SJSA1 (cell line): ENCODE data around the gene LRRN2. TPM values are rescaled to one million over a fixed set of nuclear protein-coding genes. Genes with fewer than 3 reads are reported as not detected.
"Not testable (repeated sequence)": the region's sequence is repeated elsewhere in the genome, so short reads cannot be mapped to it uniquely, and the experiment has no call there.

Experiments
- DNase-seq, 2 experiments: peaks; one replicate each; pipeline ENCODE4 v3.0.0-alpha.2; 2015 to 2020; ENCODE audit warnings: low spot score in 2 of 2, low read depth in 1 of 2
- H3K27ac ChIP-seq: fragments of 250-450 bp; sonication (Bioruptor Pico); 2 replicates; pipeline ENCODE4 v1.5.1; 2020; ENCODE audit warnings: mild to moderate bottlenecking, moderate library complexity
- H3K27me3 ChIP-seq: fragments of 250-450 bp; sonication (Bioruptor Pico); replicated peaks from 2 replicates; pipeline ENCODE4 v1.5.1; 2020; ENCODE audit warnings: mild to moderate bottlenecking, moderate library complexity
- H3K36me3 ChIP-seq: fragments of 250-450 bp; sonication (Bioruptor Pico); 2 replicates; pipeline ENCODE4 v1.5.1; 2020; ENCODE audit warnings: mild to moderate bottlenecking
- H3K4me1 ChIP-seq: fragments of 250-450 bp; sonication (Bioruptor Pico); replicated peaks from 2 replicates; pipeline ENCODE4 v1.6.1; 2021; ENCODE audit warnings: mild to moderate bottlenecking
- H3K4me3 ChIP-seq: fragments of 250-450 bp; sonication (Bioruptor Pico); 2 replicates; pipeline ENCODE4 v1.5.1; 2020; ENCODE audit warnings: mild to moderate bottlenecking
- H3K9me3 ChIP-seq: fragments of 250-450 bp; sonication (Bioruptor Pico); replicated peaks from 2 replicates; pipeline ENCODE4 v1.5.1; 2020; ENCODE audit warnings: mild to moderate bottlenecking
- total RNA-seq: library from RNA; depleted of rRNA; stranded (reverse); fragments of >200 nt; shearing (Covaris generic); gene quantifications from 2 replicates; pipeline ENCODE4 v1.2.3, GENCODE V29; 2014

Gene LRRN2
- total RNA-seq, 1 experiment from 2014 or later = not detected

DNA sequence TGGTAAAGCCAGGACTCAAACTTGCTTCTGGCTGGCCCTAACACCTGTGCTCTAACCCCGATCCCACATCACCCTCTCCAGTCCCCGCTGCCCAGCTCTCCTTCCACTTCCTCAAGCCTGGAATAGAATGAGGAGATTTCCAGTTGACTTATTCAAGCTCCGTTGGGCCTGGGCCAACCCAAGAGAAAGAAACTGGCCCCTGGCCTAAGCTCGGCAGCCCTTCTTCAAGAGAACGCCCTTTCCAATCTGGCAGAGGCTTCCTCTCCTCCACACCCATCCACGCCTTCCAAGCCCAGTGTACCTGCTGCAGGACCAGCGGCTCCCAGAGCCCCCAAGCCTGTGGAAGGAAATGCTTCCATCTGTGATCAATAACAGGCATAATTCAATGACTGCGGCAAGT, 51.9 kb downstream of the LRRN2 start:
- Histone ChIP-seq H3K27ac (no peak overlapping the region), H3K4me3 (no peak overlapping the region), H3K4me1 (no peaks in the 10 kb centered on the region), H3K9me3 (no peaks in the 10 kb centered on the region), H3K27me3 (peaks cover 25% of the 10 kb centered on the region), H3K36me3 (no peaks in the 10 kb centered on the region)
- no peak for DNase-seq

DNA sequence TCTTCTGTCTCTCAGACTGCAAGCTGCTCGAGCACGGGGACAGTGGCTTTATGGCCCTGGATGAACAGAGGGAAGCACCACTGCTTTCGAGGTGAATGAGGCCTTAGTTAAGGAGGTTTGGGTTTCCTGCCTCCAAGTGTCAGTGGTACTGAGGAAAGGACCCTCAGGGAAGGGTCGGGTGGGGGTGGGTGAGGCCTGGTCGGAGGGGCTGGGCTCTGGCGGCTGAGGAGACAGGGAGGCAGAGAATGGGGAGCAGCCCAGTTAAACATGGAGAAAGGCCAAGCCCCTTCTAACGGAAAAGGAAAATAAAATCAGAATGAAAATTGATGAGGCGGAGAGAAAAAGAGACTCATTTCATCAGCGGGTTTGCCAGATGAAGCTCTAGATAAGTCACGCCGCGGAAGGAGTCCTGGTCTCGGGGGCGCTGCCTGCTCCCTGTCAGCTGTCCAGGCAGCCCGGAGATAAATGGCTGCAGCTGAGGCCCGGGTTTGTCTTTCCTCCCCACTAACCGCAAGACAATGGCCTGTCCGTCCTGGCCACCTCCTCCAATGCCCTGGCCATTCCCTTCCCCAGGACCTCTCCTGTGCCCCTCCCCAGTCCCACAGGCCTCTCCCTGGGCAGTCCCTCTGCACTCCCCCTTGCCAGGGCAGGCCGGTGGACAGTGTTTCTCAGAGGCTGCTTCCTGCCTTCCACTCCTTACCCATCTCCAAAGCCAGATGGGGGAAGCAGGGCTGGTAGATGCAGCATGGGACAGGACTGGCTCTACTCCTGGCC, 55.2 kb downstream of the LRRN2 start:
- H3K36me3 ChIP-seq = no peaks in the 10 kb centered on the region
- peaks cover 21% of the 10 kb centered on the region for H3K27me3 ChIP-seq
- no peak overlapping the region for H3K27ac ChIP-seq
- DNase-seq = no peak
- no peaks in the 10 kb centered on the region for H3K4me1 ChIP-seq
- H3K4me3 ChIP-seq = no peak overlapping the region
- H3K9me3 ChIP-seq = no peaks in the 10 kb centered on the region

DNA sequence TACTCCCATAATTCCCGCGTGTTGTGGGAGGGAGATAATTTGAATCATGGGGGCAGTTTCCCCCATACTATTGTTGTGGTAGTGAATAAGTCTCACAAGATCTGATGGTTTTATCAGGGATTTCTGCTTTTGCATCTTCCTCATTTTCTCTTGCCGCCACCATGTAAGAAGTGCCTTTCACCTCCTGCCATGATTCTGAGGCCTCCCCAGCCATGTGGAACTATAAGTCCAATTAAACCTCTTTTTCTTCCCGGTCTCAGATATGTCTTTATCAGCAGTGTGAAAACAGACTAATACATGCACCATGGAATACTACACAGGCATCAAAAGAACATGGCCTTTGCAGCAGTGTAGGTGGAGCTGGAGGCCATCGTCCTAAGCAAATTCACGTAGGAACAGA, 56.1 kb downstream of the LRRN2 start:
- not testable (repeated sequence) for DNase-seq, H3K4me3 ChIP-seq, H3K27ac ChIP-seq, H3K9me3 ChIP-seq, H3K4me1 ChIP-seq, H3K36me3 ChIP-seq
- peaks cover 21% of the 10 kb centered on the region for H3K27me3 ChIP-seq

DNA sequence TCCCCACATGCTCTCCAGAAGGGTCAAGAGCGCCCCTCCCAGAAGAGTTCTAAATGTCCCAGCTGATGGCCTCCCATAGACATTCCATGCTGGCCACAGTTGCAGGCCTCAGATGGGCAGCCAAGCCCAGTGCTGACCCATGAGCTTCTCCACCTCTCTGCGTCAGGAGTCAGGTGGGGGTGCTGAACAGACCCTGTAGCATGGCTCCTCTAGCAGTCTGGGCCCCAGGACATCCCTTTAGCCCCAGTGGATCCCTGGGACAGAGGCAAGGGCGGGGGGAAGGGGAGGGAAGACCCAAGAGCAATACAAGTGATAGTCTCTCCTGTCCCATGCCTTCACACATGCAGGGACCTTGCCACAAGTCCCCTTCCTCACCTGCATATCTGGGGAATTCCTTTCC, 56.7 kb downstream of the LRRN2 start:
- peaks cover 25% of the 10 kb centered on the region for H3K27me3 ChIP-seq
- H3K27ac ChIP-seq = no peak overlapping the region
- H3K36me3 ChIP-seq = no peaks in the 10 kb centered on the region
- no peaks in the 10 kb centered on the region for H3K9me3 ChIP-seq
- no peak overlapping the region for H3K4me3 ChIP-seq
- H3K4me1 ChIP-seq = no peaks in the 10 kb centered on the region
- DNase-seq = no peak

DNA sequence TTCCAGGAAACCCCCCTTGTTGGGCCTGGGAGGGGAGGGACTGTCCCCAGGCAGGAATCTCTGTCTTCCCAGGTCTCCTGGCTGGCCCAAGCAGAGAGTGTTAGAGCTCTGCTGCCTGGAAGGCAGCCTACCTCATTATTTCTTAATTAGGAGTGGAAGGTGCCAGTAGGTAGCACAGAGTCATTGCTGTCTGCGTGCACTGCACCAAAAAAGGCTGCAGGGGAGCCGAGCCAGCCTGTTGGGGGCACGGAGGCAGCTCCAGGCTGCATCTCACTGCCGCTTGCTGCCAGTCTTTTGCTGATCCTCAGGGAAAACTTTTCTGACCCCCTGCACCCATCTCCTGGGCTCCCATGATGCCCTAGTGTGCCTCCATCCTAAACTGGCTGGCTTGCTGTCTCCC, 58.1 kb downstream of the LRRN2 start:
- Histone ChIP-seq H3K27me3 (peaks cover 28% of the 10 kb centered on the region), H3K27ac (no peak overlapping the region), H3K9me3 (no peaks in the 10 kb centered on the region), H3K4me1 (no peaks in the 10 kb centered on the region), H3K4me3 (no peak overlapping the region), H3K36me3 (no peaks in the 10 kb centered on the region)
- no peak for DNase-seq

DNA sequence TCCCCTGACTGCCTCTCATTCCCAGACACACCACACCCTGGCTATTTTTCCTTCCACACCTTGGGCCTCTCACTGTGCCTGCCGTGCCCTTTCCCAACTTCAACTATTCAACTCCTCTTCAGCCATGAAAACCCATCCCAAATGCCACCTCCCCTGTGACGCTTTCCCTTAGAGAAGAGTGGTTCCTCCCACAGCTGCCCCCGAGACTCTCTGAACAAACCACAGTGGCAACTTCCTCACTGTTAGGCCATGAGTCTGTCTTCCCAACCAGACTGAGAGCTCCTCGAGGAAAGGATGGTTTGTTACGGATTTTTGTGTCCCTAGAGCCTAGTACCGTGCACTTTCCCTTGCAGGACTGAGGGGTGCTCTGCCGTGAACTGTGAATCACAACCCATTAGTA, 59.2 kb downstream of the LRRN2 start:
- Histone ChIP-seq H3K9me3 (no peaks in the 10 kb centered on the region), H3K27ac (no peak overlapping the region), H3K27me3 (peaks cover 27% of the 10 kb centered on the region), H3K4me1 (no peaks in the 10 kb centered on the region), H3K36me3 (no peaks in the 10 kb centered on the region), H3K4me3 (no peak overlapping the region)
- DNase-seq = no peak

DNA sequence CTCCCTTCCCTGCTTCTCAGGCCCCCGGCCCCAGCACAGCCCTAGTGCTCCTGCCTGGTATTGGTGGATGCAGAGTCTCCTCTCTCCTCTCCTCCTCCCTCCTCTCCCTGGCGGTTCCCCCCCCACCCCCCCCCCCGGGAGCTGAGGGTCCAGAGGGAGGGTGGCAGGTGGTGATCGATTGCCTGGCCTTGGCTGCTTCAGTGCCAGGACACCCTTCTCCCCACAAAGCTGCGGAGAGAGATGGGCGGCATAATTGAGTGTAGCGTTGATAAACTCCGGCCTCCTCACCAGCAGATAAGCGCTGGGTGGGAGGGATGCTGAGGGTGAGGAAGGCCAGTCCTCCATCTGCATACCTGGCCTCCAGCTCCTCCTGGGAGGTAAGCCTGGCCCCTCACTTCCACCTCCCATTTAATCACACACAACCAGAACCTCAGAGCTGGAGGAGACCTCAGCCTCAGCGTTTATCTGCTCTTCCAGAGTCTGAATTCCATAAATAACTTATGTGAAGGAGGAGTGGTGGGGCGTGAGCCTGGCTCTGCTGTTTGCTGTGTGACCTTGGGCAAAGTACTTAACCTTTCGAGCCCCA, 60.8 kb downstream of the LRRN2 start:
- no peak for DNase-seq
- no peaks in the 10 kb centered on the region for H3K4me1 ChIP-seq
- no peaks in the 10 kb centered on the region for H3K36me3 ChIP-seq
- H3K27me3 ChIP-seq = peaks cover 25% of the 10 kb centered on the region
- H3K9me3 ChIP-seq = no peaks in the 10 kb centered on the region
- H3K4me3 ChIP-seq = no peak overlapping the region
- H3K27ac ChIP-seq = no peak overlapping the region

DNA sequence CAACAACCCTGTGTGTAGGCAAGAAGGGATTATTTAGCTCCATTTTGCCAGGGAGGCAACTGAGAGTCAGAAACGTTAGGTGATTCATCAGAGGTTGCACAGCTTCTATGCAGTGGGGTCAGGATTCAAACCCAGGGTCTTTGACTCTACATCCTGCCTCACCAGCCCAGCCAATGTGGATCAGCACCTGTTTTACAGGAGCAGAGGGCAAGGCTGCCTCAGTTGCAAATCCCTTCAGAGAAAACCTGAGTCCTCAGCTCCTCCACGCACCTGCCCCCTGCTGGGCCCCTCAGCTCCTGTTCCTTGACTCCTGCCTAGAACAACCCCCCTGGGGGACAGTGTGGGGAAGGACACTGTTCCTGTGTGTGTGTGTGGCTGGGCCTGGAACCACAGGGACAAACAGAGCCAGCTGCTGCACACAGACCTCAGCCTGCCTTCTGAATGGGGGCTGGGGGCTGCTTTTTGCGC, 61.6 kb downstream of the LRRN2 start:
- peaks cover 20% of the 10 kb centered on the region for H3K27me3 ChIP-seq
- H3K9me3 ChIP-seq = no peaks in the 10 kb centered on the region
- no peak for DNase-seq
- H3K27ac ChIP-seq = no peak overlapping the region
- H3K4me1 ChIP-seq = no peaks in the 10 kb centered on the region
- H3K4me3 ChIP-seq = no peak overlapping the region
- no peaks in the 10 kb centered on the region for H3K36me3 ChIP-seq

DNA sequence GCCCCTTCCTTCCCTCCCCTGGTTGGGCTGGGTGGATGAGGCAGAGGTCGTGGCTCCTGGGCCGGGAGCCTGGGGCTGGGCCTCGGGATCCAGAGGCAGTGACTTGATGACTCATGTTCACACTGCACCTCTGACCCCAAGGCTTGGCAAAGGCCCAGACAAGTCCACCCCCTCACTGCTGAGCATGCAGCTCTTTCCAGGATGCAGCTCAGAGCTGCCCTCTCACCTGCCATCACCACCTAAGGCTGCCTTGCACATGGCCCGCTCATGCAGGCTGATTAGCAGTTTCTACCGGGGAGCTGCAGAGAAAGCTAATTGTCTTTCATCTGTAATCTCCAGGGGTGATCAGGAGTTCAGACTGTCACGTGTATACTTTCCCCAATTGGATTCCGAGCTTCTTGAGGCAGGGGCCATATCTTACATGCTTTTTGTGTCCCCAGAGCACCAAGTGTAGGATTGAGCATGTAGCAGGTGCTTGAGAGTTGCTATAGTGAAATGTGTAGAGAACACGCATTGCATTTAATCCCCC, 62.1 kb downstream of the LRRN2 start:
- no peaks in the 10 kb centered on the region for H3K36me3 ChIP-seq
- DNase-seq = no peak
- H3K9me3 ChIP-seq = no peaks in the 10 kb centered on the region
- no peaks in the 10 kb centered on the region for H3K4me1 ChIP-seq
- no peak overlapping the region for H3K4me3 ChIP-seq
- H3K27me3 ChIP-seq = peaks cover 20% of the 10 kb centered on the region
- H3K27ac ChIP-seq = no peak overlapping the region

DNA sequence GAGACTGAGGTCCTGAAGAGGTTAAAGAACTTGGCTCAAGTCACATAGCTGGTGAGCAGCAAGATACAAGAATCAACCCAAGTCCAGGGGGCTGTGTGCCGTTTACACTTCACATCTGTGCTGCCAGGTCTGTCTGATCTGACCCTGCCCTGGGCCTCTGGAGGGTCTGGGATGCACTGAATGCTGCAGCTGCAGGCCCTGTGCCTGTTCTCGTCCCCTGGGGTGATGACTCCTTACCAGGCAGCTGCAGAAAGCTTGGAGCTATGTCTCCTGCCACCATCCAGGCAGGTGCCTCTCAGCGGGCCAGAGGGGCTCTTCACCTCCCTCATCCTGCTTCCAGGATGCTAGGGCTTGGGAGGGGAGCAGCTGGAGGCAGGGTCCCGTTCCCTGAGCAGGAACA, 63.5 kb downstream of the LRRN2 start:
- Histone ChIP-seq H3K36me3 (no peaks in the 10 kb centered on the region), H3K9me3 (no peaks in the 10 kb centered on the region), H3K27ac (no peak overlapping the region), H3K4me3 (no peak overlapping the region), H3K27me3 (peaks cover 20% of the 10 kb centered on the region), H3K4me1 (no peaks in the 10 kb centered on the region)
- no peak for DNase-seq

DNA sequence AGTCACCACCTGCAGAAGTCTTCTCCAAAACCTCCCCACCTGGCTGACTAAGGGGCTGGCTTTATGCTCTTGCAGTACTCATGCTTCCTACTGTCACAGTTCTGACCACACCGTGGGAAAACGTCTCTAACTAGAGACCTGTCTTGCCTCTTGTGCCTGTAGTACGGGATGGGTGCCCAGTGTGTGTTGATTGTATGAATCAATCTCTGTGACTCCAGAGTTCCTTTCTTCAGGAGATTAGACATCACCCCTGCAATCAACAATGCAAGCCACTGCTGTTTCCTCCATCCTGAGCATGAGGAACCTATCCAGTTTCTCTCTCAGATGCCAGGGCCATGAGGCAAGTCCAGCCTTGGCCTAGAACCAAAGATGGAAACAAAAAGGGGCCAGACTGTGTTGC, 64.1 kb downstream of the LRRN2 start:
- Histone ChIP-seq H3K4me1 (no peaks in the 10 kb centered on the region), H3K27ac (no peak overlapping the region), H3K4me3 (no peak overlapping the region), H3K9me3 (no peaks in the 10 kb centered on the region), H3K27me3 (peaks cover 21% of the 10 kb centered on the region), H3K36me3 (no peaks in the 10 kb centered on the region)
- DNase-seq = no peak

DNA sequence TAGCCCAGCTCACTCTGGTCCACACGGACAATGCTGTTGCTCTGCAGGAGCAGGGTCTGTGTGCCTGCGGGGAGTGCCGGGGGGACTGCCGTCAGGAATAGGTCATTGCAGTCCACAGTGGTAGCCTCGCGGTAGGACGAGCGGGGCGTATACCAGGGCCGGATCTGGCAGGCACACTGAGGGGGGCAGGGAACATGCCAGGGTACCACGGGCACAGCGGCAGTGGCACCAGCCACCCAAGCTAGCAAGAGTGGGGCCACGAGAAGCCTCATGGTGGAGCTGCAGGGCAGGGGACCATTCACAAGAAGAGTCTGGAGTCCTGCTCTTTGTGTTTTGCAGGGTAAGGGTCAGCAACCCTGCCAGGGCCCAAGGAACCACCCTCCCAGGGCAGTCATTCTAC, 65.8 kb downstream of the LRRN2 start:
- DNase-seq = no peak
- H3K36me3 ChIP-seq = no peaks in the 10 kb centered on the region
- no peaks in the 10 kb centered on the region for H3K9me3 ChIP-seq
- H3K4me1 ChIP-seq = no peaks in the 10 kb centered on the region
- H3K4me3 ChIP-seq = no peak overlapping the region
- H3K27ac ChIP-seq = no peak overlapping the region
- peaks cover 24% of the 10 kb centered on the region for H3K27me3 ChIP-seq

DNA sequence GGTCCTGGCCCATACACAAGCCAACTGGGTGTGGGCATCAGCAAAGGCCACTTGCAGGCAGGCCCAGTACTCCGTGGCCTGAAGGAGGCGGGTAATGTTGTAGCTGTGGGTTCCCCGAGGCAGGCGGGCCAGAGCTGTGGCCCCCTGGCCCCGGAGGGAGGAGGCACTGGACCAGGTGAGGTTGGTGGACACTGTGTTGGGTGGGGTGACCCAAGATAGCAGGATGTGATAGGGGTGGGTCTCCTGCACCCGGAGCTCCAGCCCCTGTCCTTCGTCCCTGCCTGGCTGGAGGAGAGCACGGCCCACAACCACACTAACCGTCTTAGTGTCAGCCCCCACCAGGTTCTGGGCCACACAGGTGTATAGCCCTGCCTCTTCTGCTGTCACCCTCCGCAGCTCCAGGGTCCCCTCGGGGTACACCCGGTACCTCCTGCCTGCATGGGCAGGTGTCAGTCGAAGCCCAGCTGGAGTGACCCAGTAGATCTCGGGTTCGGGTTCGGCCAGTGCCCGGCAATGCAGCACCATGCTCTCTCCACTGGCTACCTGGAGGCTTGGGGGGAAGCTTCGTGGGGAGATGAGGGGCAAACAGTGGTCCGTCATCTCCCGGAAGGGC, 67.3 kb downstream of the LRRN2 start:
- no peak overlapping the region for H3K4me3 ChIP-seq
- no peak for DNase-seq
- H3K27ac ChIP-seq = no peak overlapping the region
- no peaks in the 10 kb centered on the region for H3K9me3 ChIP-seq
- H3K27me3 ChIP-seq = peaks cover 27% of the 10 kb centered on the region
- H3K4me1 ChIP-seq = no peaks in the 10 kb centered on the region
- H3K36me3 ChIP-seq = no peaks in the 10 kb centered on the region
